NK-92 (cell line): ENCODE measurements around the gene HES6.

ENCODE experiments used
- DNase-seq: peaks from one replicate; lab custom pipeline; 2025; ENCODE audit not compliant: unreplicated experiment; lab: John Stamatoyannopoulos, UW

Gene HES6

GRCh38 chr2:238239863-238240756, at the start of gene HES6:
Gene HES6 (minus strand): TSS chr2:238240038. CDS start chr2:238239905, 133 bp downstream.
- DNase-seq: no peak

GRCh38 chr2:238289574-238289973, 49.7 kb upstream of the HES6 start:
- DNase-seq: no peak

GRCh38 chr2:238288650-238289573, 49.1 kb upstream of the HES6 start:
- peak; percentile 89 for DNase-seq

- no peak for DNase-seq
These were observed 48.2 kb upstream of the HES6 start, which contains the start of gene PER2 for GRCh38 chr2:238287737-238288649. Gene PER2 (minus strand): TSS chr2:238288610. CDS start chr2:238277936, 10,674 bp downstream.

GRCh38 chr2:238286987-238287736, 47.3 kb upstream of the HES6 start:
- no peak for DNase-seq

- no peak for DNase-seq
These were observed 46.7 kb upstream of the HES6 start for GRCh38 chr2:238286551-238286950.

GRCh38 chr2:238286095-238286494, 46.3 kb upstream of the HES6 start:
- DNase-seq: no peak

- no peak for DNase-seq
These were observed 45.8 kb upstream of the HES6 start for GRCh38 chr2:238285653-238286082.

GRCh38 chr2:238284802-238285515, 45.1 kb upstream of the HES6 start:
- DNase-seq: no peak

- no peak for DNase-seq
These were observed 43.3 kb upstream of the HES6 start for GRCh38 chr2:238282861-238283738.

- DNase-seq: no peak
These were observed 42.1 kb upstream of the HES6 start for GRCh38 chr2:238281826-238282480.

- no peak for DNase-seq
These were observed 40.4 kb upstream of the HES6 start for GRCh38 chr2:238280083-238280825.

- DNase-seq: no peak
These were observed 39.5 kb upstream of the HES6 start for GRCh38 chr2:238279324-238279682.

- DNase-seq: no peak
These were observed 38.9 kb upstream of the HES6 start for GRCh38 chr2:238278626-238279323.

- DNase-seq: no peak
These were observed 37.9 kb upstream of the HES6 start for GRCh38 chr2:238277695-238278094.

- DNase-seq: no peak
These were observed 34.5 kb upstream of the HES6 start for GRCh38 chr2:238274152-238274865.
